ENCODE measurements around the gene LDHAL6A. TPM values are rescaled to one million over a fixed set of nuclear protein-coding genes. Genes with fewer than 3 reads are reported as not detected.

LDHAL6A gene
- total and polyA plus RNA-seq, 11 donors = not detected

GRCh38 chr11:18468059-18468458 lies 12.4 kb downstream of the LDHAL6A start:
- DNase-seq (no peak), ATAC-seq (no peak)
- 94 to 99% (median 96%) methylated on average over 2 of the region's 2 CpGs for WGBS, 4 donors
- TF ChIP-seq POLR2A (IDR thresholded peaks at IDR 0.05) (no peak), CTCF (IDR thresholded peaks at IDR 0.05) (no peak)
- Histone ChIP-seq H3K9me3 (no peaks in the 10 kb centered on the region), H3K27me3 (no peaks in the 10 kb centered on the region), H3K27ac (no peak overlapping the region), H3K4me3 (no peak overlapping the region), H3K4me1 (no peaks in the 10 kb centered on the region), H3K36me3 (peaks cover 0 to 11% (median 0%) of the 10 kb centered on the region in 9 donors)
- intact Hi-C loops (cut with DNase I) = no loop called here

- no peaks in the 10 kb centered on the region for H3K27me3 ChIP-seq
- WGBS, 4 donors = 92 to 95% (median 93%) methylated on average over 7 of the region's 7 CpGs
- peaks cover 0 to 19% (median 0%) of the 10 kb centered on the region in 9 donors for H3K36me3 ChIP-seq
- H3K9me3 ChIP-seq = no peaks in the 10 kb centered on the region
- ATAC-seq = no peak
- intact Hi-C loops (cut with DNase I) = no loop called here
- H3K4me3 ChIP-seq = no peak overlapping the region
- DNase-seq = no peak
- H3K27ac ChIP-seq = no peak overlapping the region
- no peaks in the 10 kb centered on the region for H3K4me1 ChIP-seq
- TF ChIP-seq CTCF (IDR thresholded peaks at IDR 0.05) (no peak), POLR2A (IDR thresholded peaks at IDR 0.05) (no peak)
Measured at GRCh38 chr11:18468961-18469360, 13.3 kb downstream of the LDHAL6A start.

- H3K9me3 ChIP-seq = no peaks in the 10 kb centered on the region
- H3K36me3 ChIP-seq = peaks cover 0 to 44% (median 20%) of the 10 kb centered on the region in 9 donors
- no peak for ATAC-seq
- H3K27ac ChIP-seq = no peak overlapping the region
- H3K4me3 ChIP-seq = no peak overlapping the region
- H3K4me1 ChIP-seq = no peaks in the 10 kb centered on the region
- no peak for DNase-seq
- intact Hi-C loops (cut with DNase I) = no loop called here
- H3K27me3 ChIP-seq = no peaks in the 10 kb centered on the region
- no peak for TF ChIP-seq CTCF (IDR thresholded peaks at IDR 0.05)
- TF ChIP-seq POLR2A (IDR thresholded peaks at IDR 0.05) = no peak
- WGBS, 4 donors = 96 to 100% (median 97%) methylated on average over 3 of the region's 3 CpGs
Measured at GRCh38 chr11:18471995-18472394, 16.3 kb downstream of the LDHAL6A start.

- H3K36me3 ChIP-seq = peaks cover 0 to 50% (median 25%) of the 10 kb centered on the region in 9 donors
- no peak overlapping the region for H3K27ac ChIP-seq
- H3K4me1 ChIP-seq = no peaks in the 10 kb centered on the region
- no peak for ATAC-seq
- no peak for DNase-seq
- H3K27me3 ChIP-seq = no peaks in the 10 kb centered on the region
- intact Hi-C loops (cut with DNase I) = no loop called here
- TF ChIP-seq POLR2A (IDR thresholded peaks at IDR 0.05) = no peak
- H3K4me3 ChIP-seq = no peak overlapping the region
- H3K9me3 ChIP-seq = no peaks in the 10 kb centered on the region
Measured at GRCh38 chr11:18472587-18472986, 16.9 kb downstream of the LDHAL6A start.

- Histone ChIP-seq H3K4me1 (peaks cover 0 to 4% (median 0%) of the 10 kb centered on the region in 12 donors), H3K36me3 (peaks cover 0 to 99% (median 90%) of the 10 kb centered on the region in 9 donors), H3K4me3 (no peak overlapping the region), H3K27ac (no peak overlapping the region), H3K9me3 (no peaks in the 10 kb centered on the region), H3K27me3 (no peaks in the 10 kb centered on the region)
- ATAC-seq (no peak), DNase-seq (no peak)
- WGBS, 4 donors = 93 to 97% (median 95%) methylated on average over 4 of the region's 4 CpGs
- intact Hi-C loops (cut with DNase I) = no loop called here
- TF ChIP-seq POLR2A (IDR thresholded peaks at IDR 0.05) (no peak), CTCF (IDR thresholded peaks at IDR 0.05) (no peak)
Measured at GRCh38 chr11:18479063-18479462, 23.4 kb downstream of the LDHAL6A start.

All from heart left ventricle (tissue), 16 donors.